HCT116 (cell line): ENCODE data around the gene BNC2. TPM values are rescaled to one million over a fixed set of nuclear protein-coding genes. Genes with fewer than 3 reads are reported as not detected.

Experiments
- ATAC-seq: fragments of 200-7000 bp; cut with Tn5 transposase; 2 replicates; pipeline ENCODE4 v1.9.1; 2020; ENCODE audit warnings: mild to moderate bottlenecking, moderate library complexity
- BruUV-seq: library from RNA; stranded (reverse); fragments of 400-500 nt; replicated peaks from 2 replicates; lab custom pipeline; 2021; lab: Mats Ljungman, UMichigan
- CTCF ChIA-PET: fragments of 300-600 bp; sonication (Branson Sonifier 250); formaldehyde crosslinking; loops from one replicate; lab custom pipeline; 2021; ENCODE audit warnings: antibody characterized with exemption; lab: Charles Lee
- POLR2A ChIA-PET: fragments of 300-600, 350-600 bp; sonication (Branson Sonifier 250); formaldehyde crosslinking; loops from one replicate; lab custom pipeline; 2021; ENCODE audit warnings: antibody characterized with exemption; lab: Charles Lee
- RAD21 ChIA-PET, 2 experiments: fragments of 300-600 bp; sonication (Branson Sonifier 250); formaldehyde crosslinking; loops; one replicate each; lab custom pipeline; 2023; ENCODE audit warnings: low total read pairs in 2 of 2; ENCODE audit not compliant: uncharacterized antibody in 2 of 2, unreplicated experiment in 2 of 2, low non-redundant PET in 1 of 2; lab: Charles Lee
- DNase-seq: peaks from one replicate; pipeline ENCODE4 v3.0.0-alpha.2; 2010; ENCODE audit warnings: low read depth, low spot score
- H2AFZ ChIP-seq: fragments of 200-600 bp; shearing (Covaris generic), sonication (generic); 2 replicates; pipeline ENCODE4 v1.6.1; 2017; ENCODE audit warnings: low read depth, mixed run types, mixed read lengths, antibody characterized with exemption, low read length; ENCODE audit not compliant: poor library complexity, severe bottlenecking
- H3K27ac ChIP-seq: 2 replicates; pipeline ENCODE4 v1.5.1; 2012; ENCODE audit warnings: low read depth, low read length
- H3K27me3 ChIP-seq: fragments of 200-600 bp; sonication (generic); 2 replicates; pipeline ENCODE4 v1.6.1; 2016; ENCODE audit warnings: mixed run types, low read length, mixed read lengths; ENCODE audit not compliant: insufficient read depth
- H3K36me3 ChIP-seq, 2 experiments: fragments of 200-500 bp in 1 of 2; fragments of 200-600 bp in 1 of 2; sonication (Bioruptor generic) in 1 of 2; sonication (generic) in 1 of 2; 2 replicates each; pipeline versions ENCODE4 v1.5.1 to v1.6.1; 2014 to 2016; ENCODE audit warnings: low read length in 2 of 2, inconsistent platforms in 1 of 2, mixed read lengths in 1 of 2, mixed run types in 1 of 2; ENCODE audit not compliant: insufficient read depth in 2 of 2, control insufficient read depth in 1 of 2
- H3K4me1 ChIP-seq, 2 experiments: fragments of 200-600 bp in 1 of 2; sonication (generic) in 1 of 2; 2 replicates each; pipeline versions ENCODE4 v1.5.1 to v1.6.1; 2012 to 2017; ENCODE audit warnings: low read length in 2 of 2, inconsistent platforms in 1 of 2, mild to moderate bottlenecking in 1 of 2, mixed read lengths in 1 of 2, mixed run types in 1 of 2, moderate library complexity in 1 of 2; ENCODE audit not compliant: insufficient read depth in 2 of 2, control insufficient read depth in 1 of 2
- H3K4me2 ChIP-seq: fragments of 200-600 bp; sonication (generic); 2 replicates; pipeline ENCODE4 v1.6.1; 2017; ENCODE audit warnings: mixed run types, low read length, mixed read lengths
- H3K4me3 ChIP-seq, 2 experiments: fragments of 200-600 bp in 1 of 2; sonication (generic) in 1 of 2; replicated peaks in 1 of 2; 2 replicates each; pipeline ENCODE4 v1.5.1; 2011 to 2016; ENCODE audit warnings: low read length in 2 of 2, control low read depth in 1 of 2, low read depth in 1 of 2, mild to moderate bottlenecking in 1 of 2, mixed read lengths in 1 of 2, mixed run types in 1 of 2
- H3K79me2 ChIP-seq: fragments of 200-600 bp; sonication (generic); 2 replicates; pipeline ENCODE4 v1.6.1; 2017; ENCODE audit warnings: mild to moderate bottlenecking, mixed run types, low read length, moderate library complexity, mixed read lengths; ENCODE audit not compliant: insufficient read depth
- H3K9ac ChIP-seq: fragments of 200-600 bp; sonication (generic); 2 replicates; pipeline ENCODE4 v1.6.1; 2016; ENCODE audit warnings: low read length, mixed read lengths
- H3K9me2 ChIP-seq: fragments of 200-600 bp; sonication (generic), shearing (Covaris generic); 2 replicates; pipeline ENCODE4 v1.6.1; 2017; ENCODE audit warnings: mixed run types, mild to moderate bottlenecking, moderate library complexity; ENCODE audit not compliant: insufficient read depth
- H3K9me3 ChIP-seq, 2 experiments: fragments of 200-500 bp in 1 of 2; fragments of 200-600 bp in 1 of 2; sonication (Bioruptor generic) in 1 of 2; sonication (generic) in 1 of 2; 2 replicates each; pipeline ENCODE4 v1.6.1; 2014 to 2017; ENCODE audit warnings: low read length in 2 of 2, mixed read lengths in 2 of 2, inconsistent platforms in 1 of 2, low read depth in 1 of 2, mild to moderate bottlenecking in 1 of 2, mixed run types in 1 of 2, moderate library complexity in 1 of 2; ENCODE audit not compliant: control insufficient read depth in 1 of 2, insufficient read depth in 1 of 2
- H4K20me1 ChIP-seq: fragments of 200-600 bp; sonication (generic), shearing (Covaris generic); 2 replicates; pipeline ENCODE4 v1.6.1; 2017; ENCODE audit warnings: mixed run types, mild to moderate bottlenecking, moderate library complexity; ENCODE audit not compliant: insufficient read depth
- CEBPB ChIP-seq: IDR thresholded peaks from 2 replicates; pipeline ENCODE4 v1.6.1; 2012; ENCODE audit warnings: low read depth
- CTCF ChIP-seq, 3 experiments: fragments of 200-600 bp in 1 of 3; sonication (generic) in 1 of 3; IDR thresholded peaks in 2 of 3; conservative IDR thresholded peaks in 1 of 3; 2 replicates each; pipeline ENCODE4 v1.5.1; 2012 to 2017; ENCODE audit warnings: low read depth in 2 of 3, low read length in 2 of 3, antibody characterized with exemption in 1 of 3, borderline replicate concordance in 1 of 3, control low read depth in 1 of 3, mild to moderate bottlenecking in 1 of 3, mixed read lengths in 1 of 3, mixed run types in 1 of 3, moderate library complexity in 1 of 3; ENCODE audit not compliant: insufficient read depth in 1 of 3
- ELF1 ChIP-seq: IDR thresholded peaks from 2 replicates; pipeline ENCODE4 v1.6.1; 2012; ENCODE audit warnings: low read depth, borderline replicate concordance
- EZH2 ChIP-seq: fragments of 200-600 bp; sonication (generic); IDR thresholded peaks from 2 replicates; pipeline ENCODE4 v1.6.1; 2017; ENCODE audit warnings: antibody characterized with exemption, mixed run types
- EZH2phosphoT487 ChIP-seq: fragments of 200-600 bp; IDR thresholded peaks from 2 replicates; pipeline ENCODE4 v1.6.1; 2018; ENCODE audit warnings: antibody characterized with exemption, borderline replicate concordance
- JUND ChIP-seq: IDR thresholded peaks from 2 replicates; pipeline ENCODE4 v1.6.1; 2012
- MAX ChIP-seq: IDR thresholded peaks from 2 replicates; pipeline ENCODE4 v1.6.1; 2012
- POLR2A ChIP-seq: IDR thresholded peaks from 2 replicates; pipeline ENCODE4 v1.7.0; 2011; ENCODE audit warnings: borderline replicate concordance; ENCODE audit not compliant: insufficient read depth, insufficient read length; ENCODE audit errors: extremely low read depth
- SIN3A ChIP-seq: IDR thresholded peaks from 2 replicates; pipeline ENCODE4 v1.6.1; 2012; ENCODE audit warnings: low read depth
- SP1 ChIP-seq: IDR thresholded peaks from 2 replicates; pipeline ENCODE4 v1.6.1; 2012; ENCODE audit warnings: low read depth
- TCF7L2 ChIP-seq: IDR thresholded peaks from 2 replicates; pipeline ENCODE4 v1.7.0; 2011; ENCODE audit warnings: borderline replicate concordance, inconsistent platforms; ENCODE audit not compliant: insufficient read depth, insufficient read length; ENCODE audit errors: extremely low read depth
- ZFX ChIP-seq: fragments of 450-650 bp; IDR thresholded peaks from 2 replicates; pipeline ENCODE4 v1.6.1; 2017
- ZNF274 ChIP-seq: fragments of 200-500 bp; sonication (Bioruptor generic); IDR thresholded peaks from 2 replicates; pipeline ENCODE4 v1.6.1; 2014; ENCODE audit warnings: mild to moderate bottlenecking, low read depth, low read length, inconsistent platforms
- intact Hi-C: fragments of 100-400 bp; cut with micrococcal nuclease; formaldehyde crosslinking; loops from 2 replicates; pipeline ENCODE4 v1.10.0; 2022
- total RNA-seq: library from RNA; stranded (reverse); gene quantifications from one replicate; pipeline ENCODE4 v1.2.1, GENCODE V29; 2021; ENCODE audit not compliant: unreplicated experiment

Gene BNC2
- total RNA-seq, 1 experiment from 2014 or later = 0.37 TPM

GRCh38 chr9:16601991-16602390, 268.5 kb downstream of the BNC2 start:
- POLR2A ChIA-PET = no interaction called here
- CTCF ChIA-PET = no interaction called here
- Histone ChIP-seq H3K36me3 (no peaks in the 10 kb centered on the region), H3K4me3 (no peak overlapping the region), H2AFZ (no peak overlapping the region), H3K79me2 (no peaks in the 10 kb centered on the region), H3K27me3 (peaks cover 15% of the 10 kb centered on the region), H4K20me1 (no peaks in the 10 kb centered on the region), H3K9me2 (no peaks in the 10 kb centered on the region), H3K9ac (no peak overlapping the region), H3K4me2 (no peak overlapping the region), H3K9me3 (no peaks in the 10 kb centered on the region; a peak in 1 of 4 replicates), H3K27ac (no peak overlapping the region), H3K4me1 (no peaks in the 10 kb centered on the region)
- ATAC-seq (no peak), DNase-seq (no peak)
- no TSS peak for BruUV-seq
- intact Hi-C loops = no loop called here
- no peak for TF ChIP-seq CEBPB
- TF ChIP-seq EZH2 = no peak
- no peak for TF ChIP-seq CTCF (IDR thresholded peaks at IDR 0.05 in 2 of 3, conservative IDR thresholded peaks at IDR 0.05 in 1 of 3; ENCODE audit: borderline replicate concordance in 1 of 3, insufficient read depth in 1 of 3, low read depth in 2 of 3, low read length in 2 of 3)
- TF ChIP-seq SP1 = no peak
- TF ChIP-seq ZNF274 = no peak
- TF ChIP-seq MAX = no peak
- no peak for TF ChIP-seq EZH2phosphoT487
- TF ChIP-seq ELF1 = no peak
- TF ChIP-seq SIN3A = no peak
- no peak for TF ChIP-seq POLR2A
- TF ChIP-seq TCF7L2 = no peak
- no peak for TF ChIP-seq ZFX
- TF ChIP-seq JUND = no peak
- RAD21 ChIA-PET = no interaction called here
